Transverse colon (tissue), 3 donors: ENCODE measurements around the gene PEX14.

Experiments used
- POLR2A ChIP-seq: fragments of 450-650 bp; IDR thresholded peaks from one replicate; pipeline ENCODE4 v1.6.1; 2016; ENCODE audit warnings: antibody characterized with exemption, mild to moderate bottlenecking, moderate library complexity
- TF ChIP-seq, protein P1 (sequence below), 5 experiments: fragments of 200-600 bp in 3 of 5; fragments of 450-650 bp in 2 of 5; sonication (generic) in 3 of 5; IDR thresholded peaks; 1 replicate in 2 of 5; 2 replicates in 3 of 5; pipeline ENCODE4 v1.5.1; 2016 to 2017; ENCODE audit warnings: antibody characterized with exemption in 5 of 5, inconsistent platforms in 3 of 5, mild to moderate bottlenecking in 2 of 5, moderate library complexity in 1 of 5

DNA sequence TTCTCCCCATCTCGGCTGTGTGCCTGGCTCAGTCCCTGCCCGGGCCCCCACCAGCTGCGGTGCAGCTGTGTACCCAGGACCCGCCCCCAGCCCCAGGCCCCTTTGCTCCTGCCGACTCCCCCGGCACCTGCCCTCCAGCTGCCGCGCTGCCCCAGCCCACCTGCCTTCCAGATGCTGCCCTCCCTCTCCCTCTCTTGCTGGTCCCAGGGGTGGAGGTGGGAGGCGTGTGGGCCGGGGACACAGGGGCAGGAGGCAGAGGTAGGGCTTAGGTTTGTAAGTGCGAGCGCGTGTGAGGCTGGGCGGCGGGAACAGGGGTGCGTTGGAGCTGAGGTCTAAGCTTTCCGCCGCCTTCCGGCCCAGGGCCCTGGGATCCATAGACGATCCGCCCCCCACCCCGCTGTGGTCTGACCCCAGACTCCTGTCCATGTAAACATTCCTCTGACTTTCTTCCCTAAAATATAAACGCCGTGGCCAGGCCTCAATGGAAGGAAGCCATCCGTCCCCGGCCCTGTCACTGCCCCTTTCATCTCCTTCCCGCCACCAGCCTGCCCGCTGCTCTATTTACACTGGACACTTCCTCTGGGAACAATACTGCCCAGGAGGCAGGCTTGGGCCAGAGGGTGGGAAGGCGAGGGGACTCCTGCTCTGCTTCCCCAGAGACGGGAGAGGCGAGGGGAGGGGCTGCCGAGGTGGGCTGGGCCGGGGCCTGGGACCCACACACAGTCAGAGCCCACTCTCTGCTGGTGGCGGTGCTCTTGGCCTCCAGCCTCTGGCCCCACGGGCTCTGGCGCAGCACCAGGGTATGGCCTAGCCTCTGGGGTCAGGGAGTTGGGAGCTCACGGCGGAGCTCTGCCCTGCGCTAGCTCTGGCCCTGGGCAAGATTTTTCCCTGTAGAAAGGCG is 193.4 kb downstream of the PEX14 start:
- TF ChIP-seq, protein P1, sequence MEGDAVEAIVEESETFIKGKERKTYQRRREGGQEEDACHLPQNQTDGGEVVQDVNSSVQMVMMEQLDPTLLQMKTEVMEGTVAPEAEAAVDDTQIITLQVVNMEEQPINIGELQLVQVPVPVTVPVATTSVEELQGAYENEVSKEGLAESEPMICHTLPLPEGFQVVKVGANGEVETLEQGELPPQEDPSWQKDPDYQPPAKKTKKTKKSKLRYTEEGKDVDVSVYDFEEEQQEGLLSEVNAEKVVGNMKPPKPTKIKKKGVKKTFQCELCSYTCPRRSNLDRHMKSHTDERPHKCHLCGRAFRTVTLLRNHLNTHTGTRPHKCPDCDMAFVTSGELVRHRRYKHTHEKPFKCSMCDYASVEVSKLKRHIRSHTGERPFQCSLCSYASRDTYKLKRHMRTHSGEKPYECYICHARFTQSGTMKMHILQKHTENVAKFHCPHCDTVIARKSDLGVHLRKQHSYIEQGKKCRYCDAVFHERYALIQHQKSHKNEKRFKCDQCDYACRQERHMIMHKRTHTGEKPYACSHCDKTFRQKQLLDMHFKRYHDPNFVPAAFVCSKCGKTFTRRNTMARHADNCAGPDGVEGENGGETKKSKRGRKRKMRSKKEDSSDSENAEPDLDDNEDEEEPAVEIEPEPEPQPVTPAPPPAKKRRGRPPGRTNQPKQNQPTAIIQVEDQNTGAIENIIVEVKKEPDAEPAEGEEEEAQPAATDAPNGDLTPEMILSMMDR (IDR thresholded peaks at IDR 0.05) = no peak
- no peak for TF ChIP-seq POLR2A
